GM18909 (cell line): Measurements from ENCODE around the gene LDLRAD2.
"Not testable (repeated sequence)": the region's sequence is repeated elsewhere in the genome, so short reads cannot be mapped to it uniquely, and the experiment has no call there.

Experiments
- ATAC-seq: cut with Tn5 transposase; IDR thresholded peaks from one replicate; pipeline ENCODE4 v1.9.1; 2021; ENCODE audit warnings: mild to moderate bottlenecking; ENCODE audit not compliant: unreplicated experiment, poor library complexity

Gene LDLRAD2

GRCh38 chr1:21782868-21783678, 29.0 kb upstream of the LDLRAD2 start, which contains the start of gene USP48:
TSS of gene USP48 (minus strand) at chr1:21783149. CDS start at chr1:21782957, 192 bp downstream.
- ATAC-seq: peak; percentile 73

DNA sequence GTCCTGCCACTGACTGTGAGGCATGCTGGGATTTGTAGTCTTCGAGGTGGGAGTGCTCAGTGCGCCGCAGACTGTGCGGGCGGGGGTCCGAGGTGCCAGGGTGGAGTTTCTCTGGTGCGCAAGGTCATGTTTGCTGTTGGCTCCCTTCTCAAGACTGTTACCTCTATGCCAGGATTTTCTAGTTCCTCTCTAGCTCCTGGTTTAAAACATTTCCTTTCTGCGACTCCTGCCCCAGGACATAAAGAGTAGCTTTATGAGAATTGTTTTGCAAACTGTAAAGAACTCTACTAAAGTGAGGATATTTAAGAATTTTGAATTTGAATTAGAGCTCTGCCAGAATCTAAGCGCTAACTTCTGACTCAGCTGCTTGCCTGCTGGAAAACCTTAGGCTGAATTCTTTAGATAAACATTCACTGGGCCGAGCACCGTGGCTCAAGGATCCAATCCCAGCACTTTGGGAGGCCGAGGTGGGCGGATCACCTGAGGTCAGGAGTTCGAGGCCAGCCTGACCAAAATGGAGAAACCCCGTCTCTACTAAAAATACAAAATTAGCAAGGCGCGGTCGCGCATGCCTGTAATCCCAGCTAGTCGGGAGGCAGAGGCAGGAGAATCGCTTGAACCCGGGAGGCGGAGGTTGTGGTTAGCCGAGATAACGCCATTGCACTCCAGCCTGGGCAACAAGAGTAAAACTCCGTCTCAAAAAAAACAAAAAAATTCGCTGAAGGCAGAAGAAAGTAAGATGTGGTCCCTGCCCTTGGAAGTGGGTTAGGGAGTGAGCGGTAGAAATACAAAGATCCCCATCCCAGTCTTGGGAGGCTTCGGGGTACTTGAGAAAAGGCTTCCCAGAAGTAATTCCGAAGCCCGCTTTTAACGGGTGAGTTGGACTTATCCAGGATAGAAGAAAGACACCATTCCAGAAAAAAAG, 28.1 kb upstream of the LDLRAD2 start:
- ATAC-seq: no peak

DNA sequence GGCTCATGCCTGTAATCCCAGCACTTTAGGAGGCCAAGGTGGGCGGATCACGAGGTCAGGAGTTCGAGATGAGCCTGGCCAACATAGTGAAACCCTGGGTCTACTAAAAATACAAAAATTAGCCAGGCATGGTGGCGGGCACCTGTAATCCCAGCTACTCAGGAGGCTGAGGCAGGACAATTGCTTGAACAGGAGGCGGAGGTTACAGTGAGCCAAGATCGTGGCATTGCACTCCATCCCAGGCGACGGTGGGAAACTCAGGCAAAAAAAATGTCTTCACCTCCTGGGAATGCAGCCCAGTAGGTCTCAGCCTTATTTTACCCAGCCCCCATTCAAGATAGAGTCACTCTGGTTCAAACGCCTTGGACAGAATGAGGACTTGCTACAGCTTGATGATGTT, 26.3 kb upstream of the LDLRAD2 start:
- ATAC-seq: not testable (repeated sequence)

DNA sequence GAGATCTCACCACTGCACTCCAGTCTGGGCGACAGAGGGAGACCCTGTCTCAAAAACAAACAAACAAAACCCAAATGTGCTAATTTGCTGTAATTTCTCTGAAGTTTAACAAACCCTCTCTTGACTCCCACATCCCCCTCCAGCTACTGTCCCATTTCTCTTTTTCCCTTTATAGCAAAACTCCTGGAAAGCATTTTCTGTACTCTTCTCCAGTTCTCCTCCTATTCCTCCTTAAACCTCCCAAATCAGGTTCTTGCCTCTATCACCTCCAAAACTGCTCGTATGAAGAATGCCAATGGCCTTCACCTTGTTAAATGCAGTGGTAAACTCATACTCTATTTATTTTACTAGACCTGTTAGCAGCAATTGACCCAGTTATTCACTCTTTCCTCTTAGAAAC, 25.4 kb upstream of the LDLRAD2 start:
- no peak for ATAC-seq

GRCh38 chr1:21793104-21793503, 19.0 kb upstream of the LDLRAD2 start:
- no peak for ATAC-seq

GRCh38 chr1:21794656-21795055, 17.4 kb upstream of the LDLRAD2 start:
- ATAC-seq: no peak

DNA sequence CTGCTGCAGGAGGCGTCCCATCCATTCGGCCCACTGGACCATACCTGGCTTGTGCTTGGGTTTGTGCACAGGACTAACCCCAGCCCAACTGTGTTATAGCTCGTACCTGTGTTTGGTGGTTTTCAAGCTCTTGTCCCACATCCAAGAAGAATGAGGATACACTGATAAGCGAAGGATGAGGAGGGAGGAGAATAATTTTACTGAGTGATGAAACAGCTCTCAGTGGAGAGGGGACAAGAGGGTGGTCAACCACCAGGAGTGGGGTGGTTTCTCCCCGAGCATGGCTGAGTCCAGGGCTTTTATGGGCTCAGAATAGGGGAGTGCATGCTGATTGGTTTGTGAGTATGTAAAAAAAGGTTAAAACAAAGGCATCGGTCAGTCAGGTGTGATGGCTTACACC, 17.0 kb upstream of the LDLRAD2 start:
- ATAC-seq: no peak

DNA sequence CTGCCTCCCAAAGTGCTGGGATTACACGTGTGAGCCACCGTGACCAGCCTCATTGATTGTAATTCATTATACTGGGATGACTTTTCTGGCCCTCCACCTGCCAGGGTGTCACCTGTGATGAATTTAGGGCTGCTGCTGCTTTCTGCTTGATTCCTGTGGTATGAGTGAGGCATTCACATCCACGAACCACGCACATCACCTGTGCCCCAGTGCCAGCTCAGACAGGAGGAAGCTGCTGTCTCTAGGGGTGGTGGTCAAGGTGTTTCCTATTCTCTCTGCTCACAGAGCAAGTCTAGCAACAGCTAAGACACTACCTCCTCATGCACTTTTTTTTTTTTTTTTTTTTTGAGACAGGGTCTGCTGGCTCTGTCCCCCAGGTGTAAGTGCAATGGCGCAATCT, 12.3 kb upstream of the LDLRAD2 start:
- ATAC-seq: no peak

DNA sequence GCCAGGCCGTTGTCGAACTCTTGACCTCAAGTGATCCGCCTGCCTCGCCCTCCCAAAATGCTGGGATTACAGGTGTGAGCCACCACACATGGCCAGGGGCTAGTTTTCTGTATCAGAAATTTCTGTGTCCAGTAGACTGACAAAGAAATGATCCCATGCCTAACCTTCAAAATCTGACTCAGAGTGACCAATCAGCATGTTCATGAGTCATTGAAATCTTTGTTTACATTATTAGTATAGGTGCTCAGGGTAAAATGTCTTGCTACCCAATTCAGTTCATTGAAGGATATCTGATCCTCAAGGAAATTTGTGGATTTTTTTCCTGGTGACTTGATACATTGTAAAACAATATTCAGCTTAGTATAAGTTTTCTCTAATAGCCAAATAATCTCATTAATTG, 11.0 kb upstream of the LDLRAD2 start:
- no peak for ATAC-seq

DNA sequence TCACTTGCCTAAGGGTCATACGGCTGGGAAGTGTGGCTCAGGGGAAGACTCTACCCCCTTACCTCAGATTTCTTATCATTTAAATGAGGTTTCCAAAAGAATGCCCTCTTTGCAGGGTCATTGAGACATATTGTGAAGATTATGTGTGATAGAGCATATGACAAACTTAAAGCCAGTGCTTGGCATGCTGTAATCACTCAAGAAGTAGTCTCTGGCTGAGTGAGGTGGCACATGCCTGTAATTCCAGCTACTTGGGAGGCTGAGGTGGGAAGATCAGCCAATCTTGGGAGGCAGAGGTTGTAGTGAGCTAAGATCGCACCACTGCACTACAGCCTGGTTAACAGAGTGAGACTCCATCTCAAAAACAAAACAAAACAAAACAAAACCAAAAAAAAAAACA, 7.5 kb upstream of the LDLRAD2 start:
- no peak for ATAC-seq

- no peak for ATAC-seq
These were observed 1.5 kb downstream of the LDLRAD2 start for GRCh38 chr1:21813542-21813941.

DNA sequence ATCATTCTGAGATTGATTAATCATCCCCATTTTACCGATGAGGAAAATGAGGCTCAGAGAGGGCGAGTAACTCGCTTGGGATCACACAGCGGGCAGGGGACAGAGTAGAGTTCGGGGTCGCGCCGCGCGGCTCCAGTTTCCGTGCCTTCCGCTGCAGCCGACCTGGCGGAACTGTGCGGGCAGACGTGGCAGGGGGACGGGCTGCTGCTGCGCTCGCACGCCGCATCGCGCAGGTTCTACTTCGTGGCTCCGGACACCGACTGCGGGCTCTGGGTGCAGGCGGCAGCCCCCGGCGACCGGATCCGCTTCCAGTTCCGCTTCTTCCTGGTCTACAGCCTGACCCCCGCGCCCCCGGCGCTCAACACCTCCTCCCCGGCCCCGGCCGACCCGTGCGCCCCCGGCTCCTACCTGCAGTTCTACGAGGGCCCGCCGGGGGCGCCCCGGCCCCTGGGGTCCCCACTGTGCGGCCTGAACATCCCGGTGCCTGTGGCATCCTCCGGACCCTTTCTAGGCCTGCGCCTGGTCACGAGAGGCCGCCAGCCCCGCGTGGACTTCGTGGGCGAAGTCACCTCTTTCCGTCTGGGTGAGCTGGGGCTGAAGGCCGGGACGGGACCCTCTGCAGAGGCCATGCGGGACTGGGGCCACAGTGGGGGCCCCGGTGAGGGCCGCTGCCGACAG, 2.3 kb downstream of the LDLRAD2 start:
- ATAC-seq: no peak

- no peak for ATAC-seq
These were observed 3.0 kb downstream of the LDLRAD2 start for GRCh38 chr1:21814981-21815582.

DNA sequence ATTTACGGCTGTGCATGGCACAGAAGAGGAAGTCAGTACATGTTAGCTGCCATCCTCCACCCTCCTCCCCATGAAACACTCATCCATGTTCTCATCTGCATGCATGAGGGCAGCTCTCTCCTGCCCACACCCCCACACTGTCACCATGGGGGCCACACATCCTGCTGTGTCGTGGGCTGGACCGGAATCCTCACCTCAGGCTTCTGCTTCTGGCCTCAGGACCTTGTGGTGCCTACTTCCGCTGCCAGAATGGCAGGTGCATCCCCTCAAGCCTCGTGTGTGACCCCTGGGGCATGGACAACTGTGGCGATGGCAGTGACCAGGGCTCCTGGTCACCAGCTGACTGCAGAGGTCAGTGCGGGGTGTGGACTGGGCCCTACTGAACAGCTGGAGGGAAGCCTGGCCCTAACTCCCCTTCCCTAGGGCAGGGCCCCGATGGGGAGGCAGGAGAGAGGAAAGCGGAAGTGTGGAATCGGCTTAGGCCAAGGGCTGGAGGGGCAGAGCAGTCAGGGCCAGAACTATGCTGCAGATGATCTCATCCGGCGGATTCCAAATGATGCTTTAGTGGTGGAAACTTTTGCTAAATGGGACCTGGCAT, 3.8 kb downstream of the LDLRAD2 start:
- ATAC-seq: no peak

DNA sequence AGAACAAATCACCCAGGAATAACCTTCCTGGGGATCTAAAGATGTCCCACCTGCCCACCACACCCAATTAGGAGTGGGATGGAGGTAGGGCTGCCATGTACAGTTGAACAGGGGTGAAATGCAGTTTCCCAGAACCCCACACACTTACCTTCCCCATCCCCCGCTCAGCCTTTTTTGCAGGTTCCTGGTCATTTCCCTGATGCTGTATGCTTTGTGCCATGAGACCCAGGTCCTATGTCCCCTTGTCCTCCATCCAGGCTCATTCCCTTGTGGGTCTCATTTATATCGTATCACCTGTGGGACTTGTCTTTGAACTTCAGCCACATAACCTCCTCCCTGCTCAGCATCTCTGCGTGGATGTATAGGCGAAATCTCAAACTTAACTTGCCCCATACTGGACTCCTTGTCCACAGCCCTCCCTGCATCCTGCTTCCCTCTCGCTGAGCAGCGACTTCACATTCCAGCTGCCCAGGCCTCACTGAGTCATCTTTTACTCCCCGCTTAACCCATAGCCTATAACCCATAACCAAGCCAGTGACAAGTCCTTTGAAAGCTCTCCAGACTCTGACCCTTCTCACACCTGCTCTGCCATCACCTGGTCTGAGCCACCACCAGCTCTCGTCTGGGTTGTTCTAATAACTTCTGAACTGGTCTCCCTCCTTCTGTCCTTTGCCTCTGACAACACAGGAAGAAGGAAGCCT, 4.7 kb downstream of the LDLRAD2 start:
- no peak for ATAC-seq

- no peak for ATAC-seq
These were observed 6.6 kb downstream of the LDLRAD2 start for GRCh38 chr1:21818656-21819055.

GRCh38 chr1:21820597-21821232, 8.7 kb downstream of the LDLRAD2 start:
- no peak for ATAC-seq

DNA sequence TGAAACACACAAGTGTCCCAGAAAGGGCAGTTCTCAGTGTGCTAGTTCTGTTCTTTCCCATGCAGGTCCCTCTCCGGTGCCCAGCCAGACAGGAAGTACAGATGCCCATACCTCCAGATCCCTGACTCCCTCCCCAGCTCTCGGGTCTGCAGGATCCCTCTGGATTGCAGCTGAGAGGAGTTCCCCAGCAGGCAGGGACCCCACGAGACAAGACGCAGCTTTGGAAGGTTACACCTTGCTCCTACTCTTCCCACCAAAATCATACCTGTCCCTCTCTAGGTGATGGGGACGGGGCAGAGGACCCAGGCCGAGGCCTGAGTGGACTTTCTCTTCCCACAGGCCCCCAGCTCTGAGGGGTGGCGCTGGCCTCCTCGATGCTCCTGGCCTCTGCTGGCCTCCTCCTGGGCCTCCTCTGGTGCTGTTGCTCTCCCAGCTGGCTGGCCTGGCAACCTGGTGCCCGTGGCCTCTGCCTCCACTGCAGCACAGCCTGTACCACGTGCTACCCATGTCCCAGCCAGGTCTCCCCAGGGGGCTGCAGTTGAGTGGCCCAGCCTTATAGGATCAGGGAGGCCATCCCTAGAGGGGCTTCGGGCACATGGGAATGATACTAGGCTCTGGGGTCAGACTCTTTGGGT, 9.4 kb downstream of the LDLRAD2 start:
- no peak for ATAC-seq
